NCI-H146 treated with DMSO at 0.1 percent for 48 hours (cell line): ENCODE results near the gene CASS4.
A peak's percentile ranks its signal among the peaks of the same experiment; 100 is the strongest.
"Not testable (repeated sequence)": the region's sequence is repeated elsewhere in the genome, so short reads cannot be mapped to it uniquely, and the experiment has no call there.

ENCODE experiments used
- DNase-seq: peaks from one replicate; lab custom pipeline; 2025; ENCODE audit not compliant: unreplicated experiment; lab: John Stamatoyannopoulos, UW

Gene CASS4

DNA sequence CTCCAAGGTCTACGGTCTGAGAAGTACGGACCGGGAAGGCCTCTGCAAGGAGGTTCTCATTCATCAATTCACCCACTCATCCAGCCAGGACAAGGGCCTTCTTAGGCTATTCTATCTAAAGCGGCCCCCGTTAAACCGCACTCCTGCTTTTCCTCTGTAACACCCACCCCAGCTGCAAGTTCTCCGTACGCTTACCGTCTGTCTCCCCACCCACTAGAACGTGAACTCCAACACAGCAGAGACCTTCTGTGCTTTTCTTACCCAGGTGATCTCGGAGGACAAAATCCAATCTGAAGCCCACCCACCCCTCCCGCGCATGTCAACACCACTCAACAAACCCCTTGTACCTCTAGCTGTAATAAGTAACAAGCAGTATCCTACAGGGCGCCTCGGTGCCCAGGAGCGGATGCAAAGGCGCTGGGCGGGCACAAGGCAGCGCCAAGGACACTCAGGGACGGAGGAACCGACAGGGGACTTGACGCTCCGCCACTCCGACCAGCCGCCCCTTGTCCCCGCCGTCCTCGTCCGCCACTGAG, 20.4 kb upstream of the CASS4 start:
- DNase-seq, result no peak

DNA sequence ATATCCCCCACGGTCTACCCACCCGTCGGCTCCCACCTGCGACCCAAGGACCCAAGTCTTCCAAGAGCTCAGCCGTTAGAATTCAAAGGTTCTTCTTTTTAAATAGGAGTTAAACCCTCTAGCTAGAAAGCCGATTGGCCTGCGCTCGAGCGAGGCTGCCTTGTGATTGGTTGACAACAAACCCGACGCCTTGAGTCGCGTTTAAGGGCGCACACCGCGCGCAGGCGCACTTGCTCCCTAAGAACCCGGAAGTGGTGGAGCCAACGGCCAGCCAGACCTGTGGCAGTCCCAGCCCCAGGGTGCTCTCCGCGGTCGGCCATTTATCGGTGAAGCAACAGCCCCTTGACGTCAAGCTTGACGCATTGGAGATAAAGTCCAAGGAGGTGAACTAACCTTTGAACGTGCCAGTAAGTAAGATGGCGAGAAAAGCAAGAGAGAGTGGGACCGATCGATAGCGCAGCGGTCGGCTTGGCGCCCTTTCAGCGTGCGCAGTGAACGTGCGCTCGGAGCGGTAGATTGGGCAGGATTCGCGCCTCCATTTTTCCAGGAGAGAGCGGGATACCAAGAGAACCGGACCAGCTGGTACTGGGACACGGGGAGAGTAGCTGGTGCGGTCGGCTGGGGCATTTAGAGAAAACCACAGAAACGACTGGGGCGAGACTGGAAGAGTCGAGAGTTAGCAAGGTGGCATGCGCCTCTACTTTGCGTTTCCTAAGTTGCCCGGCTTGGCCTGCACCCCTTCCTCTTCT, 19.8 kb upstream of the CASS4 start, which contains the start of the genes AURKA and CSTF1:
Gene AURKA (minus strand): TSS at position 84 of the 749 bp plus-strand sequence. CDS start 4,018 bp downstream, outside the sequence.
Gene CSTF1 (plus strand): TSS at position 514 of the 749 bp plus-strand sequence. CDS start 2,908 bp downstream, outside the sequence.
- DNase-seq, result peak; percentile 96

DNA sequence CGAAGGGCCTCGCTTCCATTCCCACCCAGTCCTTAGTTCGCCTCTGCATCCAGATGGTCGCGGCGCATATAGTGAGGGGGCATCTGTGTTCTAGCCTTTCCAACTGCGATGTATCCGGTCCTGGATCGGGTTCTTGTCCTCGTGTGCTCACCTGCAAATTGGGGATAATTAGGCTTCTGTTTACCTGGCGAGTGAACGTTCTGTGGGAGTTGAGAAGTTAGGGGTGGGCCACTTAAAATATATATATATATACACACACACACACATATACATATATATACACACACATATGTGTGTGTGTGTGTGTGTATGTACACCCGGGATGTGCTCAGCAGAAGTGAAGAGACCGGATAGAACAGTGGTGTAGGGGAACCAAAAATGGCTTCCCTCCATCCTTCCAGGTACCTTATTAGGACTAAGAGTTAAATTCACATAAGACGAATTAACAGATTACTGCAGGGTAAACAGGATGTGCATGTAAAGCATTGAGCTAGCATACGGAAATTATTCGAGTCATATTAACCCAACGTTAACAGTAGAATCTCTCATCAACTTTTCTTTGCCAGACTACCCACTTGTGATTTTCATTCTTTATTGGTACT, 19.1 kb upstream of the CASS4 start:
- DNase-seq, result peak; percentile 63

DNA sequence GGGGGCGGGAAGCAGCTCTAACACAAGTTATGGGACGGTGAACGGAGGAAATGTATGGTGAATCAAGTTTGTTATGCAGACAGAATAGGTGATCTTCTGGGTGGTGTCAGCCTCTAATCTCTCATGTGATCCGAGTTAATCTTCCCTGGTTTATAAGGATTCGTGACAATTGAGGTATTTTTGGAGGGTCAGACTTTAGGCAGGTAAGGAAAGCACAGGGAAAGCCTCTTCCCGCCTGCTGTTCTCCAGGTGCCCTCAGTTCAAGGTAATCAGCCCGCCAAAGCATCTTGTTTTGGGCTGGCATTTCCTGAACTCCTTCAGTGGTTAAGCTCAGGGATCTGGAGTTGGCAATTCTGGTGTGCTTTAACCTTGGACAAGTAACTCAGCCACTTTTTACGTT, 18.4 kb upstream of the CASS4 start:
- no peak for DNase-seq

DNA sequence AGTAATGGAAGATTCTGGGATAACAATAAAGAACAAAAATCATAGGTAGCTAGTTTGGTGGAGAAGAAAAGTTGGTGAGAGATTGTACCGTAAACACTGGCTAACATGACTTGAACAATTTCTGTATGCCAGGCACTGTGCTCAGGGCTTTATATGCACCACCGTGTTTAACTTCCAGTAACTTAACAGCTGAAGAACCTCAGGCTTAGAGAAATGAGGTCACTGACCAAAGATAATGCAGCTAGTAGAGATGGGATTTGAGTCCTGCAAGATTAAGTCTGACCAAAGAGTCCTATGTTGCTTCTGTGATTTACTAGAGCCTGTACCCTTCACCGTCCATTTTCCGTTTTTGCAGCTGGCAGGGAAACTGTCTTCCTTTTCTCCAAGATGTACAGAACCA, 16.9 kb upstream of the CASS4 start:
- DNase-seq, result no peak

DNA sequence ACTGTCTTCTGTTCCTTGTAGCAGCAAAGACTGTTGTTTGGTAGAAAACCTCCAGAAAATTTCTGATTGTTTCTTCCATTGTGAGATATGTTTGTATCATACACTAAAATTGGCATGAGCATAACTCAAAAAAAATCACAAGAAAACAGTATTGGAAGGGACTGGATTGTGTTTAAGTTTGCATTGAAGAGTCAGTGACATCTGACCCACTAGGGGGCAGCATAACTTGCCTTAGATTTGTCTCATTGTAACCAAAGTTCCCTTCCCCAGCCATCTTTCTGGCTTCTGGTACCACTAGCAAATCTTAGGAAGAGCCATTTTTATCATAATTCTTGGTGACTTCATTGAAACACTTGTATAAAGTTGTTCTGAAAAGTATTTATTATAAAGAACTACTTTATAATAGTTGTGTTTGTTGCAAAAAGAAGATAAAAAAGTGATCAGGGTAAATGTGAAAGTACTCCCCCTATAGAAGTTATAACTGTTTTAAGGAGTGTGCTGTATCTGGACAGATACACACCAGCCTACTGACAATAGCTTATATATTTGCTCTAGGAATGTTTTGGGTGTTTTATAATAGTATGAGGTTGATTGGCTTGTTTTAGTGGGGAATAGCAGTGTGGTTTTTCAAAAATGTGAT, 11.9 kb upstream of the CASS4 start:
- DNase-seq, result peak; percentile 23

DNA sequence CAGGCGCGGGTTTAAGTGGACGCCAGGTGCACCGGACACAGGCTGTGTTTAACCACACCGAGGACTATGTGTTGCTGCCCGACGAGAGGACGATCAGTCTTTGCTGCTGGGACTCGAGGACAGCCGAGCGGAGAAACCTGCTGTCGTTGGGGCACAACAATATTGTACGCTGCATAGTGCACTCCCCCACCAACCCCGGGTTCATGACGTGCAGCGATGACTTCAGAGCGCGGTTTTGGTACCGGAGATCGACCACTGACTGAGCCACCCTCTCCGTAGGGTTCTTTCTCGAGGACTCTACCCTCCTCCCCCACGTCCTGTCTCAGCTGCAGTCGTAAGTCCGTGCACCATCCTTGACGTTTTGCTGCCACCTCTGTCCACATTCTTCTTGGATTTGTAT, 8.6 kb upstream of the CASS4 start:
- DNase-seq, result no peak

DNA sequence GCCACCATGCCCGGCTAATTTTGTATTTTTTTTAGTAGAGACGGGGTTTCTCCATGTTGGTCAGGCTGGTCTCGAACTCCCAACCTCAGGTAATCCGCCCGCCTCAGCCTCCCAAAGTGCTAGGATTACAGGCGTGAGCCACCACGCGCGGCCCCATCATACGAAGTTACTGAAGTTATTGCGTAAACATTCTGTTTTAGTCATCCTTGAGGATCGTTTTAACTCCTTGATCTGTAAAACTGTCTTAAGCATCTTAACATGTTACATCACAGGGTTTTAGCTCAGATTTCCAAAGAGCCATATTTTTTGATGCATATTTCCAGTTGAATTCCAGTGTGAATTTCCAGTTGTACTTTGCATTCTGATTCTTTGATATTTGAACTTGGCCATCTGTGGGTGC, 6.7 kb upstream of the CASS4 start:
- not testable (repeated sequence) for DNase-seq

DNA sequence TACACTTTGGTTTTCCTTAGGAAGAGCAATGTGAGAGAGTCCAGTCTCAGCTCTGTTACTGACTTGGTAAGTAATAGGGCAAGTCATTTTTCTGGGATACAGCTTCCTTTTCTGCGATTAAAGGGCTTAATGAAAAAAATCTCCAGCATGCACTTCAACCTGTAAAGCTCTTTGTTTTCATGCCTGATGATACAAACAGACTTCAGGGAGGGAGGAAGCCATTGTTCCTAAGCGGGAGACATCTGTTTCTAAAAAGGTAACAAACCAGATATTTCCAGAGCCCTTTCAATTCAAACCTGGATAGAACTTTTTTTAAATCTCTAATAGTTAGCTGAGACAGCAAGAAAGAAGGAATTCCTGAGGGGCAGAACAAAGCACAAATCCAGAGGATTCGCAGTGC, 5.2 kb upstream of the CASS4 start:
- no peak for DNase-seq

DNA sequence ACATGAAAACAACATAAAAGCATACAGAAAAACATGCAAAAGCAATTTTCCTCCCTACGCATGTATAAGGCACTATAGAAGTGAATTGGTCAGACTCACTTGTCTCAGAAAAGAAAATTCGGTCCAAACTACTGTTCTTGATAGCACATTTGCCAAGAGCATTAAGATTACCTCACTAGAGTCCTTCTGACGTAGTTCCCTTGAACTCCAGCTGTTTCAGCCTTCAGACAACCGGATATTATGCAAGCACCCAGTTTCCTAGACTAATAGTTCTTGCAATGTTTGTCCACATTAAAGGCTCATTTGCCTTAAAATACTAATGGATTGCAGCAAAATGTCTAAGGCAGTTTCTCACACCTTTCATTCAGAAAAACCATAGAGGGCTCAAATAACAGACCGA, 2.5 kb upstream of the CASS4 start:
- no peak for DNase-seq

DNA sequence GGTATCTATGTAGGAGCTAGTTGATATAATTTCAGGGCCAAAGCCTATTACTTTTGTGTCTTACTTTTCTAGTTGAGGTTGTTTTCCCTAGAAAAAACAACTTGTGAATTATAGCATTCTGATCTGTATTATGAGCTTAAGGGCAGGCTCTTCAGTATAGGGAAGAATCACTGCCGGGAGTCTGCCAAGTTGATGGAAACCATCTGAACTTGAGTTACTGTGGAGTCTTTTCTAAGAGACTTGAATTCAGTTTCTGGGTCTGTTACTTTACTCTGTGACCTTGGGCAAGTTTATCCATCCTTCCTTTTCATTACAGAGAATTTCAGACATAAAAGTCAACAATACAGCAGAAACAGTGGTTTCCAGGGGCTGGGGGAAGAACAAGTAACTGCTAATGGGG, 2.1 kb upstream of the CASS4 start:
- DNase-seq, result no peak

DNA sequence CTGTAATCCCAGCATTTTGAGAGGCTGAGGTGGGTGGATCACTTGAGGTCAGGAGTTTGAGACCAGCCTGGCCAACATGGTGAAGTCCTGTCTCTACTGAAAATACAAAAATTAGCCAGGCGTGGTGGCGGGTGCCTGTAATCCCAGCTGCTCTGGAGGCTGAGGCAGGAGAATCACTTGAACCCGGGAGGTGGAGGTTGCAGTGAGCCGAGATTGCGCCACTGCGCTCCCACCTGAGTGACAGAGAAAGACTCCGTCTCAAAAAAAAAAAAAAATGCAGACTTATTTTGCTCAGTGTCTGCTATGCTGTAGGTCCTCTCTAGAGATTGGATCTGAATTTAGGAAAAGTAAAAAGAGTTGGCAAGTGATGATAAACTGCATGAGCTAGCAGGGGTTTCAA, 773 bp upstream of the CASS4 start:
- DNase-seq, result not testable (repeated sequence)

DNA sequence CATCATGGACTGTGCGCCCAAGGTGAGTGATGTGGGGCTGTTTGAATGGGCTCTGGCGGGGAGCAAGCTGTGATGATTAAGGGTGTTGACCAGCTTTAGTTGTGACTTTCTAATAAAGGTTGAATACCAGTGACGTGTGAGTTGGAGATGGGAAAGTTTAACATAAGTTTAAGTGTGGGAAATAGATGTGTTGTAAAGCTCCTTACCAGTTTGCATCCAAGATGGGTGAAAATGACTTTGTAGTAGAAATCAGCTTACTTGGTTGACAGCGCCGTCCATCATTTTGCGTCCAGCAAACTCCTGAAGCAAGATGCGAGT, 372 bp downstream of the CASS4 start:
- DNase-seq, result no peak

DNA sequence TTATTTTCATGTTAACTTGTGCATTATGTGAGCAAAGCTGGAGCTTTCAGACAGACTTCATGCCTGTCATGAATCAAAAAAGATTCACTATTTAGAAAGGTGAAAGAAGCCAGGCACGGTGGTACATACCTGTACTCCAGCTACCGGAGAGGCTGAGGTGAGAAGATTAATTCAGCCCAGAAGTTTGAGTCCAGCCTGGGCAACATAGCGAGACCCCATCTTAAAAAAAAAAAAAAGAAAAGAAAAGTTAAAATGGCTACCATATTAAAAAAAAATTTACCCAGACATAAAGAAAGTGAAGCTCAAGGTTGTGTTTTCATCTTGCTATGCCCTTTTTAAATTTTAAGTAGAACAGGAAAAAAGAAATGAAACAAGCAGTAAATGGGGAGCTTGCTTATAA, 889 bp downstream of the CASS4 start:
- no peak for DNase-seq

DNA sequence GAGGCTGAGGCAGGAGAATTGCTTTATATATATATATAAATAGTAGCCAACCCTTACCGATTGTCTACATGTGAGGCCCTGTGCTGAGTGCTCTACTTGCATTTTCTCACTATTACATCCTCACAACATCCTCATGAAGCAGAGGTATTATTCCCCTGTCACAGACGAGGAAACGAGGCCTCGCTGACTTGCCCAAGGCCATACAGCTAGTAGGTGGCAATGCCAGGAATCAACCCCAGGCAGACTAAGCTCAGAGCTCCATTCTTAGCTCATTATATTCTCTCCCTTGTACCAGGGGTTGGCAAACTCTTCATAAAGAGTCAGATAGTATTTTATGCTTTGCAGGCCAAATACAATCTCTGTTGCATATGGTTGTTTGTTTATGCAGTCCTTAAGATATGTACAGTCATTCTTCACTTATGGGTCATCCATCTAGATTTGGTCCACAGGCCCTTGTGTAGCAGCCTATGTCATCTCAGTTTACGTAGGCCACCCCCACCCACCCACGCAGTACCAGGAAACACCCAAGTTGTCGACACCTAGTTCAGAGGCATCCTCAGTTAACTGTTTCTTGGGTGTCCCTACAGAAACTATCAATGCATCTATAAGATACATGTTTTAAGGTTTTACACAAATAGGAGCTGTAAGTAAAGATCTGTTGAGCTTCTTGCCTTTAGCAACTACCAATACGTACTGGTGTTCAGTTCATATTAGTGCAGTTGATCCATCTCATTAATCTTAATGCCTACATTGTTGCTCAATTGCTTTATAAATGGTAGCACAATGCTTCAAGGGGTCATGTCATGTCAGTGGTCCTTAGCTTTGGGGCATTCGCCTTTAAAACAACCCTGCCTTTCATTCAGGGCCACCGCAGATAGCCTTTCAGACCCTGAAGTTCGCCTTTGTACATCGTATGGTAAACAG, 3.0 kb downstream of the CASS4 start:
- DNase-seq, result no peak

DNA sequence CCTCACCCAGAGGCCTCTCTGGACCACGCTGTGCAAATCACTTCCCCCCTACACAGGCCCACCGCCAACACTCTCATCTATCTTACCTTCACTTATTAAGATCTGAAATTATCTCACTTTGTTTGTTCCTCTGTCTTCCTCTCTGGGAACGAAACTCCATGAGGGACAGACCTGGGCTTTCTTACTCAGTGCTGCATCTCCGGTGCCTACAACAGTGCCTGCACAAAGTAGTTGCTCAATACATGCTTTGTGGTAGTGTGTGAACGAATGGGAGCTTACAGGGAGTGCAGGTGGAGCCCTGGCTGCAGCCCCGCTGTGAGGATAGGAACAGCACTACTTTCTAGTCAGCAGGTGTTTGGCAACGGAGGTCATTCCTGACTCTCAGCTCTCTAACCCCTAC, 5.3 kb downstream of the CASS4 start:
- DNase-seq, result no peak

DNA sequence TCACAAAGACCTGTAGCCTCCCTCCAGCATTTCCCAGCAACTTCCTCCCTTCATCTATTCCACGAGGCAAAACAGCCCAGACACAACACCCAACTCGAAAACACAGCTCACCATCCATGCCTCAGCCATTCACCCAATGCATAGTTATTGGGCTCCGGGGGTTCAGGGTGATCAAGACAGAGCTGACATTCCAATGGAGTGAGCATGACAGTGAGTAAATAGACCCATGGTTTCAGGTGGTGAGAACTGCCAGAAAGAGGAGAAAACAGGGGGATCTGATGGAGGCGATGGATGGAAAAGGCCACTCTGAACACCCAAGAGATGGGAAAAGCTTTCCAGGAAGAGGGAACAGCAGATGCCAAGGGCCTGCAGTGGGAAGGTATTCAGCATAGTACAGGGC, 5.9 kb downstream of the CASS4 start:
- DNase-seq, result no peak

DNA sequence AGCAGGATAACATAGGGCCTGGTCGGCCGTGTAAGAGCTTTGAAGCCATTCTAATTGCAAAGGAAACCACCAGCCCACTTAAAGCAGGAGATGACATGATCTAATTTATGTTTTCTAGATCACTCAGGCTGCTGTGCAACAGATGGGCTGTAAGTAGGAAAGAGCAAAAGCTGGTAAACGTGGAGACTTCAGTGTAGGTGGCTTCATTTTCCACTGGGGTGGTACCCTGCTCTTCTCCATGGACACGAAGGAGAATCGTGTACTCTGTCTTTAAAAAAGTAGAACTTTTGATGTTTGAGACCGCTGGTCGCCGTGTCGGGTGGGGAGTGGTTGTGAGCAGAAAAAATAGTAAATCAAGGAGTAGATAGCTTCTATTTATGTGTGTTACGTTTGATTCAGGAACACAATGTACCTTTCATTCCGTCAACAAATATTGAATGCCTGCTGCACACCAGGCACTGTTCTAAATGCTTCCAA, 6.4 kb downstream of the CASS4 start:
- DNase-seq, result no peak

DNA sequence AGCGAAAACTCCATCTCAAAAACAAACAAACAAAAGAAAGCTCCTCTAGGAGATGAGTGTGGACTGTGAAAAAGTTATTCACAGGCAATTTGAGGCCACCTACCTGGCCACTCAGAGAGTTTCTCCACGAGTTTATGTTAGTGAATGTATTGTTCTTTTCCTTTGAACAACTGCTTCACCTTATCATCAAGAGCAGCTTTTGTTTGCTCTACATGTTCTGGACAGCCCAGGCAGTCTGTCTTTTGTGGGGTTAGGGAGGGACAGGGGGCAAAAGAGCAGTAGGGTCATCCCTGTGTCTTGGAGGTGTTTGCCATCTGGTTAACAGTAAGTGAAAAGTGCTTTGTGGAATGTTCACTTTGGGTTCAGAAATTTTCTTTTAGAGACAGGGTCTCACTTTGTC, 8.0 kb downstream of the CASS4 start:
- DNase-seq, result no peak

DNA sequence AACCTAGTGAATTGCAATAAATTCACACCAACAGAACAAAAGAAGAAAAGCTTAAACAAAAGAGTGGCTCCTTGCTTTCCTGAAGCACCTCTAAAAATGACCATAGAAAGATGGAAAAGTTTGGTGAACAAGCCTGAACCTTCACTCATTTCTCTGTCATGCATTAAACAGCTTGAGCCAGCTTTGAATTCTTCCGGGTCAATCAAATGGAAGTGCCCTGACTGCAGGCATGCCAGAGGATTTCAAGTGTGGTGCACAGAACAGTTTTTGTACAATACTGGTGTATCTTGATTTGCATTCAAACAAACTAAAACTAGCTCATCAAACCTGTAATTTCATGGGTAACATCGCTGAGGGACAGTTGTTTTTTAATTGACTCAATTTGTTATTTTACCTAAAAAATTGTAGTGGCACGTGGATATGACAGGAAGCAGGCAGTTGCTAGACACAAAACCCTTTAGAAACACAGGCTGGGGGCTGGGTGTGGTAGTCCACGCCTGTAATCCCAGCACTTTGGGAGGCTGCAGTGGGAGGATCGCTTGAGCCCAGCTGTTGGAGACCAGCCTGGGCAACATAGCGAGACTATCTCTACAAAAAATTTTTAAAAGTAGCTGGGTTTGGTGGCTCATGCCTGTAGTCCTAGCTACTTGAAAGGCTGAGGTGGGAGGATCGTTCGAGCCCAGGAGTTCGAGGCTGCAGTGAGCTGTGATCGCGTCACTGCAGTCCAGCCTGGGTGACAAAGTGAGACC, 9.1 kb downstream of the CASS4 start:
- DNase-seq, result no peak
